ENCODE measurements around the gene FGGY.

FGGY gene

GRCh38 chr1:59805554-59805953 lies 508.7 kb downstream of the FGGY start:
- no peak for DNase-seq
